ENCODE measurements around the gene TCP11L2.
"Not testable (repeated sequence)": the region's sequence is repeated elsewhere in the genome, so short reads cannot be mapped to it uniquely, and the experiment has no call there.

The TCP11L2 gene

GRCh38 chr12:106284358-106285105, 18.0 kb upstream of the TCP11L2 start:
- no peak for DNase-seq (ENCODE audit: low read depth in 2 of 2)

- no peak for DNase-seq (ENCODE audit: low read depth in 2 of 2)
These were observed 16.6 kb upstream of the TCP11L2 start for GRCh38 chr12:106285982-106286381.

- not testable (repeated sequence) for DNase-seq (ENCODE audit: low read depth in 2 of 2)
These were observed 15.9 kb upstream of the TCP11L2 start for GRCh38 chr12:106286576-106287162.

DNA sequence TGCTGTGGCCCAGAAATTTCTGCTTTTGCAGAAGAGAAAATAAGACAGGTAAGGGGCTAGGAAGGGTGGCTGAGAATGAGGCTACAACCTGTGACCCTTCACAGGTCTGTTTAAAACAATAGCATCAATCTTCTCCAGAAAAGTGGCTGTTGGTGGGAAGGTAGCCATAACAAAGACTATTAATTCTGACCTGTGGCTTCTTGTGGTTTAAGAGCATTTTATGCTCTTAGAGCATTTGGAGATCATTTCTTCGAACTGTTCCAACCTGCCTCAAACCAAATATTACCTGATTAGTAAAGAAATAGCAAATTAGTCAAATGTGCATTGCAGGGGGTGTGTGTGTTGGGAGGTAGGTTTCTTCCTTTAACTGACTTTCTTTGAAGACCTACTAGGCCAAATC, 15.2 kb upstream of the TCP11L2 start:
- DNase-seq (ENCODE audit: low read depth in 2 of 2), result no peak

DNA sequence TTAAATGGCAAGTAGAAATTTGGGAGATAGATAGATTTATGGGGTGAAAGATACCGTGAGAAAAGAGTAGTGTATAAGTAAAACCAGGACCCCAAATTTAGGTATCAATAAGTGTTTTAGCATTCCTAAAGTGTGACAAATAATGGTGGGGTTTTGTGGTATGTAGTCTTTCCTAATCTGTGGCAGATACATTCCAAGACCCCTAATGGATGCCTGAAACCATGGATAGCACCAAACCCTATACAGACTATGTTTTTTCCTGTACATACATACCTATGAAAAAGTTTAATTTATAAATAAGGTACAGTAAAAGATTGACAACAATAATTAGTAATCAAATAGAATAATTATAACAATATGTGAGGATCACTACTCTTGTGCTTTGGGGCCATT, 14.4 kb upstream of the TCP11L2 start:
- no peak for DNase-seq (ENCODE audit: low read depth in 2 of 2)

DNA sequence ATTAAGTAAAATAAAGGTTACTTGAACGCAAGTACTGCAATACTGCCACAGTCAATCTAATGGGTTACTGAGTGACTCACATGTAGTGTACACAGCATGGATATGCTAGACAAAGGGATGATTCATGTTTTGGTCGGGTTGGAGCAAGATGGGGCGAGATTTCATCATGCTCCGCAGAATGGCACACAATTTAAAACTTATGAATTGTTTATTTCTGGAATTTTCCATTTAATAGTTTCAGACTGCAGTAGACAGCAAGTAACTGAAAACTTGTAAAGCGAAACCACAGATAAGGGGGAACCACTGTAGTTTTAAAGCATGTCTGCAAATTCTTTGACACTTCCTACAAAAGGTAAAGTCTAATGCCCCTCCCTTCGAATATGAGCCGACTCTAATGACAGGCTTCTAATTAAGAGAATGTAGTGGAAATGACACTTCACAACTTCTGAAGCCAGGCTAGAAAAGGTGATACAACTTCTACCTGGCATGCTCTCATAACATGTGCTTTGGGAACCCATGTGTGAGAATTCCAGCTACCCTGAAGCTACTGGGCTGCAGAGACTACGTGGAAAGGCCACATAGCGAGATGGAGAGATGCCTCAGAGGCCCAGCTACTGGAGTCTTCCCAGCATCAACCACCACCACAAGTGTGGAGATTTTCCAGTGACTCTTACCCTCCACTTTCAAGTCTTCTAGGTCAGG, 13.9 kb upstream of the TCP11L2 start:
- peak in 1 of 2 donors; percentile 18 for DNase-seq (ENCODE audit: low read depth in 2 of 2)

DNA sequence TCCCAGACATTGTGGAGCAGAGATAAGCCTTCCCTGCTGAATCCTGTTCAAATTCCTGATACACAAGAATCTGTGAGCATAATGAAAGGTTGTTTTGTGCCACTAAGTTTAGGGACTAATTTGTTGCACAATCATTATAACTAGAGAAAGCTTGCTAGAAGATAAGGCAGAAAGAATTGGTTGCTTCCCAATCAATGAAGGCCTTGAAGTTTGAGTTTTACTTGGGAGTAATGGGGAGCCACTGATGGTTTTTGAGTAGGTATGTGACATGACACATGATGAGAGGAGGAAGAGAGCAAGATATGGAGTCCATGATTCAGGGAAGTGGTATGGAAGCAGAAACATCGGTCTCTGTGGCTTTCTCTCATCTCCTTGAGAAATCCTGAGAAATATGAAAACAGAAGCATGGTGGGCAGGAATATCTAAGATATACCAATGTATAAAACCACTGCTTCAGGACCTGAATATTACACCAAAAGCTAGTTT, 13.3 kb upstream of the TCP11L2 start:
- DNase-seq (ENCODE audit: low read depth in 2 of 2), result no peak

- no peak for DNase-seq (ENCODE audit: low read depth in 2 of 2)
These were observed 11.9 kb upstream of the TCP11L2 start for GRCh38 chr12:106290666-106291065.

GRCh38 chr12:106291342-106291741, 11.2 kb upstream of the TCP11L2 start:
- no peak for DNase-seq (ENCODE audit: low read depth in 2 of 2)

DNA sequence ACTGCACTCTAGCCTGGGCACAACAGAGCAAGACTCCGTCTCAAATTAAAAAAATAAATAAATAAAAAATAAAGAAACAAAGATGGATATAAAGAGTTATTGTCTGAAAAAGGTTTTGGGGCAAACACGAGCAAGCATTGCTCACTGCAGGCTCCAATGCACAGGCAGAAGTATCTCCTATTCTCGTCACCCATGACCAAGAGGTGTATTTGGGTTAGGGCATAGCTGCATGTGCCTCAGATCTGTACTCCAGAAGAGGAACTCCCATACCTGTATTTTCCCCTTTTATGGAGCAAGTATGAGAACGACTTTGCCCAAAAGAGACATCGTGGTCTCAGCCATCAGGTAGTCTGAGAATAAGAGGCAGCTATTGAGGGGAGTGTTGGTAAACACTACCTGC, 10.2 kb upstream of the TCP11L2 start:
- DNase-seq (ENCODE audit: low read depth in 2 of 2), result no peak

DNA sequence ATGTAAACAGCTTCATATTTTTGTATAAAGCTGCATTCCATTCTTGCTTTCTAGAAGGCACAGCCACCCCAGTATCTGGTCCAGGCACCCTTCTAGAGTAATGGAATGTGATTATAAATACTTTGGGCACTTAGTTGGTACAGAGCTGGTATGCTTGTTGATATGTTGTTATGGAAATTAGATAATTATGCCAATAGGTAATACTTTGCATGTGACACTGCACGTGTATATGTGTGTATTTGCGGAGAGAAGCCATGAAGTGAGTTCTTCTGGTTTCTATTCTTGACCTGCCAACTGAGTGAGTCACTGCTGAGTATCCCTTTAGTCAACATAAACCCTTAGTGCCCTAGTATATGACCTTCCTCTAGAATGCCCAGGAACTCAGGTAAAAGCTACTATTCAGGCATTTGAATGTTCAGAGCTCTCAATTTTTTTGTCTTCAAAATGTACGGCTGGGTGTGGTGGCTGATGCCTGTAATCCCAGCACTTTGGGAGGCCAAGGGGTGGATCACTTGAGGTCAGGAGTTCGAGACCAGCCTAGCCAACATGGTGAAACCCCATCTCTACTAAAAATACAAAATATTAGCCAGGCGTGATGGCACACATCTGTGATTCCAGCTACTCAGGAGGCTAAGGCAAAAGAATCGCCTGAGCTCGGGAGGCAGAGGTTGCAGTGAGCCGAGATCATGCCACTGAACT, 6.2 kb upstream of the TCP11L2 start:
- DNase-seq (ENCODE audit: low read depth in 2 of 2), result no peak

GRCh38 chr12:106297075-106297474, 5.5 kb upstream of the TCP11L2 start:
- DNase-seq (ENCODE audit: low read depth in 2 of 2), result no peak

- DNase-seq (ENCODE audit: low read depth in 2 of 2), result no peak
These were observed 4.9 kb upstream of the TCP11L2 start for GRCh38 chr12:106297681-106298080.

DNA sequence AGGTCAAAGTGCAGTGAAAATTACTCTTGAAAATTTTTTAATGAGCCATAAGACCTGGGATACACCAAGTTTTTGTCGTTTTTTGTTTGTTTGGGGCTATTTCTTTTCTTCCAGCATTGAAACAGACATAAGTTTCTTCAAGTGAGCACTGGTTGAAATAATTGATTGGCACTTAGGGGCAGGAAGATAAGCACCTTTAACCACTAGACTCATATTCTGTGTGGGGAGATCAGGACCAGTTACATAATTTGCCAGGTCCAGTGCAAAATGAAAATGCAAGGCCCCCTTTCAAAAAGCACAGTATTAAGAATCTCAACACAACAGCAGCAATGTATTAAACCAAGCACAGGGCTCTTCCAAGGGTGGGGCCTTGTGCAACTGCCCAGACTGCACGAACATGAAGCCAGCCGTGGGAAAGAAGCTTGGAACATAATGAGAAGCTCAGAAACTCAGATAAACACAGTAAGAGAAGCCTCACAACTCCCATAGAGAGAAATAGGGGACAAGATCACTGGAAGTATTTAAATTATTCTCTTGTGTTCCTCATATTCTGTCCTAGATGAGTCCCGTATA, 3.2 kb upstream of the TCP11L2 start:
- DNase-seq (ENCODE audit: low read depth in 2 of 2), result no peak

- no peak for DNase-seq (ENCODE audit: low read depth in 2 of 2)
These were observed 1.8 kb upstream of the TCP11L2 start for GRCh38 chr12:106300761-106301160.

GRCh38 chr12:106301241-106301610, 1.3 kb upstream of the TCP11L2 start:
- DNase-seq (ENCODE audit: low read depth in 2 of 2), result no peak

DNA sequence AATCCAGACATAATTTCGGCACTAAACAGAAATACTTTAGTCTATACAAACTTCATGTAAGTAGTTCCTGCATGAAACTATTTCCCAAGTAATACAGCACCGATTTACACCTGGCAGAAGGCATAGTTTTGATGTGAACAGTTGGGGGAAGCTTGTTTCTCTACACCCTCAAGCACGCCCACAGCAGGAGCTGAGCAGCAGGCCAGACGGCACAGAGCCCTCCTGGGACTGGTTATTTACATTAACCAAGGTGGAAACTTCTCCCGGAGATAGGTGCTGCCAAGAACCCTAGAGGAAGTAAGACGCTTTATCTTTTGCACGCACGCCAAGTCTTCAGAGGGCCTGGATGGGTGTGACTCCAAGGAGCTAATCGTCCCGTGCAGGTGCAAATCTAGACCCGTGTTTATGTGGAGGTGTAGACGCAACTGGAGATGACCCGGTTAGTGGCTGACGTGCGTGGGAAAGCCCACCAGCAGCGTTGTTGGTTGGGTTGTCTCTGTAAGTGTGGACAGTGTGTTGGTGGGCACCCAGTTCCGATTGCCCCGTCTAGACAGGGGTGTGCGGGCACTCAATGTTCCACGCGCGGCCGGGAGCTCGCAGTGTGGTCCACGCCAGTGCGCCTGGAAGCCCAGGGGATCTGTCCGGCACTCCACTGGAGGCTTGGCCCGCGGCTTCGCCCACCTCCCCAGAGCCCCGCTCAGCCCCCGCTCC, 767 bp upstream of the TCP11L2 start:
- DNase-seq (ENCODE audit: low read depth in 2 of 2), result peak in 1 of 2 donors; percentile 19

DNA sequence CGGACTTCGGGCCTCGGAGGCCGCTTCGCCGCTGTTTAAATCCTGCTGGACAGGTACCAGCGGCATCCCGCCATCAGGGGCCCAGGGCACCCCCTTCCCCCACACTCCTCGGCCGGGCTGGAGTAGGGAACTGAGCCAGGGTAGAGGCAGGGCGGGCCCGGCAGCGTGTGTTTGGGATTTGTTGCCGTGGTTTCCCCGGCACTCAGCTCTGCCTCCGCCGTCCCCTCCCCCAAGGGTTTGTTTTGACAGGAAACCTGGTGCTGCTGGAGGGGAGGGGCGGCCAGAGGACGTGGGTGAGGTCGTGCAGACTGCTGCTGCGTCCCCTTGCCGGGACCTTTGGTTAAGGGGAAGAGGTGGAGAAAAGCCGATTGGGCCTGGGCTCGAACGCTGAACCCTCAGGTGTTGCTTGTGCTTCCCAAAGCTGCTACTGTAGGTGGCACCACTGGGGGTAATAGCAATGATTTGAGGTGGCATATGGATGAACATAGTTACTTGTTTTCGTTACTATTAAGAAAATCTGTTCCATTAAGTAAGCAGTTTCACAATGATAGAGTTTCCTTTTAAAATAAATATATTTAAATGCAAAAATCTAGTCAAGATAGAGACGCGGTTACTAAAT, 778 bp downstream of the TCP11L2 start:
- DNase-seq (ENCODE audit: low read depth in 2 of 2), result peak; percentile 63 to 69

DNA sequence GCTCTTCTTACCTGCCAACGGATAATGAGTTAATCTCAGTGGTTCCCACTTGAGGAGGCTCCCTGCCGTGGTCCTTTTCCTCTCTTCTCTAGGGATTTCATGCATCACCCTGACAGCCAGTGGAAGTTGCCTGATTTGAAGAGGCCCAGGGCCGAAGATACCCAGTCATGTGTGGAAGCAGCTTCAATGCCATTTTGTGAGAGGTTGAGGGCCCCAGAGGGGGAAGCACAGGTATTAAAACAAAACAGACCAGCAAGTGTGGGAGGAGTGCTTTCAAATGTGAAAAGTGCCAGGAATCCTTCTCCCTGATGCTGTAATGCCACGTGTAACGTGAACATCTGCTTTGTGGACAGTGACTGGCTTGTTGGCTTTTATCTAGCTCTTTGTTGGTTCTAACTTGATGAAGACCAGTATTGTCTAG, 1.5 kb downstream of the TCP11L2 start:
- no peak for DNase-seq (ENCODE audit: low read depth in 2 of 2)

DNA sequence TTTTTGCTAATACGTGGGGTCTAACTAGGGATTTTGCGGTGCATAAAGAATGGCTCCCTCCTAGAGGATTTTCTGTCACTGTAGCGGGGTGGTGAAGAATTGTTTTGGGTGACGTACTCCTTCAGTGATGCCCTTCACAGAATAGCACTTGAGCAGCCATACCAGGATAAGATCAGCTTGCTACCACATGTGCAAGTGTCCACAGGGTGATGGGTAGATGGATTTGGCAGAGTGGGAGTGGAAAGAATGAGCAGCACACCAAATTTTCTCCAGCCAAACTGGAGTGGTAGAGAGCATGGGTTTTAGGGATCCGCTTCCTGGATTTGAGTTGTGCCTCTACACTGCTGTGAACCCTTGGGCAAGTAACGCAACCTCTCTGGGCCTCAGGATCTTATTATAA, 2.3 kb downstream of the TCP11L2 start:
- DNase-seq (ENCODE audit: low read depth in 2 of 2), result no peak

DNA sequence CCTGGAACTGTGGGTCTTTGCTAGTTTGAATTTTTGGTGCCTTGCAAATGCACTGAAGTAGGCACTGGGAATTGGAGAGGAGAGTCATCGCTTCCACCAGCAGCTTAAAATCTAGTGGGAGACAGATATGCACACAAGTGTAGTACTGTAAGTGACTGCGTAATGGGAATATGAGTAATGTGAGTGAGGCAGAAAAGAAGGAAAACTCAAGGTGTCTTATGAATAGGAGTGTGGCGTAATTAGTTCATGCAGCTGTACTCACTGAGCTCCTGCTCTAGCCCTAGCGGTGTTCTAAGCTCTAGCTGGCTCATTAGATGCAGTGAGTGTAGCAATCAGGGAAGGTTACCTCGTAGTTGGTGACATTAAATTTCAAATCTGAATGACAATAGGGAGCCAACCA, 2.8 kb downstream of the TCP11L2 start:
- no peak for DNase-seq (ENCODE audit: low read depth in 2 of 2)

All from stimulated activated CD4-positive, alpha-beta T cell treated with anti-CD3 and anti-CD28 coated beads, Interleukin-4, amount 100 ng/mL, for 48 hours (primary cell).